NCI-H2107 treated with DMSO at 0.1 percent for 48 hours (cell line): ENCODE results near the gene ELF2.
"Not testable (repeated sequence)": the region's sequence is repeated elsewhere in the genome, so short reads cannot be mapped to it uniquely, and the experiment has no call there.

Source experiments
- DNase-seq: peaks from one replicate; lab custom pipeline; 2025; ENCODE audit not compliant: unreplicated experiment; lab: John Stamatoyannopoulos, UW

Gene ELF2

DNA sequence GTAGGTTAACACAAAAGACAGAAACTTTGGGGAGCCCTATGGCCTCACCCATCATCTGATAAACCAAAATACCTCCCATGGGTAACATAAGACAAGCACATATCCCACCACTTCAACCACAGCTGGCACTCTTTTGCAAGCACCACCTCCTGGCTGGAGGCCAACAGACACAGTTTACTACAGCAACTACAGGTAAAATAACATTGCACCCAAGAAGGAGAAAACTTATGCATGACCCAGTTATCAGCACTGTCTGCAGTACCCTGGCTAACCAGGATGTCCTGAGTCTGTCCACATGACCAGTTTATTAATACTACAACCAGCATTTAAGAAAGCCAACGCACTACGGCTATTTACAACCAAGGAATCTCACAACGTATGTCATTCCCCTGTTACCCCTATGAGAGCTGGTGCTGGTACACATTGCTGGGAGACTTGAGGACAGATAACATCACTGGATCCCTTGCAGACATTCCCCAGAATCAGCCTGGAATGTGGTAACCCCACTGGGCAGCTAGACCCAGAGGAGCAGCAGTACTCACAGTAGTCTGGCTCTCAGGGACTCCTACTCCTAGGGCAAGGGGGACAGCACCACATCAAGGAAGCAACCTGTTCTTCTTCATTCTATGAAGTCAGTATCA is 32.0 kb downstream of the ELF2 start:
- peak; percentile 59 for DNase-seq

DNA sequence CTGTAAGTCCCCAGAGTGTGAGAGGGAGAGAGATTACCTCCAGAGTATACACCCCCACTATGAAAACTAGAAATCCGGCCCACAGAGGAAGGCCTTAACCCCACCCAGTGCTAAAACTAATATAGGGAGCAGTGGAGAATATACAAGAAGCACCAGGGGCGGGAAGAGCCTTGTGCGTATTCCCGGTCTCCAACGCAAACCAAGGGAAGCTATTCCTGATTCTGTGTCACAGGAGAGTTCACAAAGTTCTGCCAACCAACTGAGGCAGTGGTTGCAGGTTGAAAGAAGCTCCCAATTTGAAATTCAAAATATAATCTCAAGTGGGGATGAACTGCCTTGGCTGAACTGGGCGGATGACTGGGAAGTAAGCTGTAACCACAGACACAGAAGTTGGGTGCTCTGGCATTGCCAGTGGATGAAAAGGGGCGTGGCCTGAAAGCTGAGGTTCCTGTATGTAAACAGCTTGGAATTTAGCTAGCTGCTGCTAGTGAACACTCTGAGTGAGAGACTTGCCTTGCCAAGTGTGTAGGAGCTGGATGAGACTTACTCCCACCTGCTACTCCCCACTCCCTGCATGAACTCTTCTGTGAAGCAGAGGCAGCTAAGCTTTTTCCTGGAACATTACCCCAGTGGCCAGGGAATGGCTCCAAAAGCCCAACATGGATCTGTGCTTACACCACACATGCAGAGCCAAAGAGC is 32.7 kb downstream of the ELF2 start:
- no peak for DNase-seq

DNA sequence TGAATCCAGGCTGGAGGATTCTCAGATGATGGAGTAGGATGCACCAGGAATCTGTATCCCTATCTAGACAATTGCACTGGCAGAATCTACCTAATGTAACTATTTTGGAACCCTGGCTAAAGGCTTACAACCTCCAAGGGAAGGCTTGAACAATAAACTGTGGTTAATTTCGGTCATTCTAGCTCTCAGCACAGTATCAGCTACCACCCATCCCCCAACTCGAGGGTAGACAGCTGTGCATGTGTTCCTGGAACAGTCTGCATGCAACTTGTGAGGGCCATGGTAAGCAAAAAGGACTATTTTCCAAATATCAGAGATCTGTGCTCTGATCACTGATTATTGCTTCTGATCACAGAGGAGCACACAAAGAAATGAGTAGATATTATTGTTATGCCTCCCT is 34.0 kb downstream of the ELF2 start:
- DNase-seq: no peak

DNA sequence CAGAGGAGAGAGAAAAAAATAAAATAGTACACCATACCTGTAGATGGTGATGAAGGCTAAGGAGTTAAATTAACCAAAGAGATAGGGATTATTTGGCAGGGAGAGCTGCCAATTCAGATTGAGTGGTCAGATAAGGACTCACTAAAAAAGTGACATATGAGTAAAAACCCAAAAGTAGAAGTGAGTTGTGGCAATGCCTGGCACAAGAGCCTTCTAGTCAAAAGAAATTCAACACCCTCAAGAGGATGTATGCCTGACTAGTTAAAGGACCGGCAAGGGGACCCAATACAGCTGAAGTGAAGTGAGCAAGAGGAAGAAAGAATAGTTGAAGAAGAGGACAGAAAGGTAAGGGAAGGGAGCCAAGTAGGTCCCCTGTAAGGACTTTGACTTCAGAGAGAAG is 34.9 kb downstream of the ELF2 start:
- DNase-seq: no peak

DNA sequence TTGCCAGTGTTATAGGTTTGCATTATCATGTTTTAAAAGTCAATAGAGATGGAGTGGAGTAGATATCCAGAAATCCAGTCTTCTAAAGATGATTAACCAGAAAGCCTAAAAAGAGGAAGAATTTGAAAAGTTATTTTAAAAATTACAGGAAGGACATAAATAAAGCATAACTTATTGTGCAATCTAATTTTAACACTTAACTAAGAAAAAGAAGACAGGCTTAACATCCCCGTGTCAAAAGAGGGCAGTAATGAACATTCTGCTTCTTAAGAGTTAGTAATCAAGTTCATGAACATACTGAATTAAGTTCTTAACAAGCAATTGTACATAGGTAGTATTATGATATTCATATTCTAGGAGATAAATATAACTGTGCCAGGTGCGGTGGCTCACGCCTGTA is 39.3 kb downstream of the ELF2 start:
- no peak for DNase-seq

DNA sequence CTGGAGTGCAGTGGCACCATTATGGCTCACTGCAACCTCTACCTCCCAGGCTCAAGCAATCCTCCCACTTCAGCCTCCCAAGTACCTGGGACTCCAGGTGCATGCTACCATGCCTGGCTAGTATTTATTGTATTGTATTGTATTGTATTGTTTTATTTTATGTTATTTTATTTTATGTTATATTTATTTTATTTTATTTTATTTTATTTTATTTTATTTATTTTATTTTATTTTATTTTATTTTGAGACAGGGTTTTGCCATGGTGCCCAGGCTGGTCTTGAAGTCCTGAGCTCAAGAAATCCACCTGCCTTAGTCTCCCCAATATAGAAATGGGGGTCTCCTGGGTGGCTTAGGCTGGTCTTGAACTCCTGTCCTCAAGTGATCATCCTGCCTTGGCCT is 42.6 kb downstream of the ELF2 start:
- no peak for DNase-seq

- DNase-seq: no peak
Observed at GRCh38 chr4:139131209-139131870, 45.7 kb downstream of the ELF2 start.

GRCh38 chr4:139129206-139129605 is 47.8 kb downstream of the ELF2 start:
- DNase-seq: no peak

GRCh38 chr4:139126898-139127297 is 50.1 kb downstream of the ELF2 start:
- no peak for DNase-seq

GRCh38 chr4:139123910-139124309 is 53.1 kb downstream of the ELF2 start:
- no peak for DNase-seq

DNA sequence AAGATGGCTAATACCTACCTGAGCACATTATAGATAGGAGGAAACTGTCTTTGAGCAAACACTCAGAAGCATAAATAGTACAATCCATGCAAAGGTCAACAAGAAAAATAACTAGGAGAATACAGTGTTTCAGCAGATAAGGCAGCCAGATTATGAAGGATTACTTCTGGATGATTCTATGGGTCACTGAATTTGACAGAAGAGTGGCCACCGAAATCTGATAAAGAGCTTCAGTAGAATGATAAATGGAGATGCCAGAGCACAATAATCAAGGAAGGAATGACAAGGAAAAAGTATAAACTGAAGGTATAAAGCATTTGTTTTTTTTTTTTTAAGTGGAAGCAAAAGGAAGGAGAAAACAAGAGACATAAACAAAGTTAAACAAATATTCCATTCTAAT is 58.7 kb downstream of the ELF2 start:
- DNase-seq: no peak

GRCh38 chr4:139115226-139115625 is 61.8 kb downstream of the ELF2 start:
- no peak for DNase-seq

GRCh38 chr4:139114795-139115194 is 62.2 kb downstream of the ELF2 start:
- not testable (repeated sequence) for DNase-seq

- no peak for DNase-seq
Observed at GRCh38 chr4:139112650-139113049, 64.4 kb downstream of the ELF2 start.

DNA sequence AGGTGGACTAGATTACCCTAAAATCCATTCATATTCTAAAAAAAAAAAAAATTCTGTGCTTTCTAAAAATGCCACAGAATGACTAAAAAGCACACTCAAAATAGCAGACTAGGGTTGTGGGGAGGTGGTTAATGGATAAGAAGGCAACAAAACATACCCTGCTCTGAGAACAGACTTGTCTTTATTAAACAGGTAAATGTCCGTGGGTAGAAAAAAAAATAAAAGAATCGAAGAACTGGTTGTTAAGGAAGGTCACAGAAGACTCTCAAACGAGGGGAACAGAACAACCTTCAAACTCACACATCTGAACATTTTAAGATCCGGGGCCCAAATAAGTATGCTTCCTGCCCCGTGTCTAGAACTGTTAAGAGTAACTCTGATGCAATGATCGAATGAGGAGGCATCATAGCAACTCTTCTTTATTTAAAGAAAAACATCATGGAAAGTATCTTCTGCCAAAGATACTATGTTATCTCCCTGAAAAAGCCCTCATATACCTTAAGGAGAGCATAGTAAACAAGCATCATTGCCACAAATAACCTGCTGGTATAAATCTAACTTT is 68.4 kb downstream of the ELF2 start:
- no peak for DNase-seq

DNA sequence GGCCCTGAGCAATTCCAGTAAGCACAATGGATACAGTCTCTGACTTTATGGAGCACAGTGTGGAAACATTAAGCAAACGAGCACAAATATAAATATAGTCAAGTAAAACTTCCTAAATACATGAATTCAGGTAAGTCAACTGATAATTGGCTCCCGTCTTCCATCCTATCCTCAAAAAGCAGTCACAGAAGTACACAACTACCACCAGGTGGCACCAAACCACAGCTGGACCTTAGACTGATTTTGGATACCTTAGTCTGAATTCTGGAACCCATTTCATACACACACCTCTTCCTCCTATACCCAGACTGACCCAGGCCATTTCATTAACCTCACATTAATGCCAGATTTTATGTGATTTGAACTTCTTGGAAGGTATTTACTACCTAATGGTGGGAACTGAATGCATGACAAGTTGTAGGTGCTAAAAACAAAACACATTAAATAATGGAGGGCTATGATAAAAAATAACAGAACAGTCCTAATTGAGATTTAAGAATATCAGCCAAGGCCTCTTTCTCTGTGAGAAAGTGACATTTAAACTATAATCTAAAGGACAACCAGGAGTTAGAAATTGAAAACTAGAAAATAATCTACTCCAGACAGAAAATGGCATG is 77.5 kb downstream of the ELF2 start:
- DNase-seq: peak; percentile 73

DNA sequence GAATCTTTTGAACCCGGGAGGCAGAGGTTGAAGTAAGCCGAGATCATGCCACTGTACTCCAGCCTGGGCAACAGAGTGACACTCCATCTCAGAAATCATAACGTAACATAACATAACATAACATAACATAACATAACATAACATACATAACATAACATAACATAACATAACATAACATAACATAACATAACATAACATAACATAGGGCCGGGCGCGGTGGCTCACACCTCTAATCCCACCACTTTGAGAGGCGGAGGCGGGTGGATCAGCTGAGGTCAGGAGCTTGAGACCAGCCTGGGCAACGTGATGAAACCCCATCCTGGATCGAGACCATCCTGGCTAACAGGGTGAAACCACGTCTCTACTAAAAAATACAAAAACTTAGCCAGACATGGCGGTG is 84.7 kb downstream of the ELF2 start:
- no peak for DNase-seq

DNA sequence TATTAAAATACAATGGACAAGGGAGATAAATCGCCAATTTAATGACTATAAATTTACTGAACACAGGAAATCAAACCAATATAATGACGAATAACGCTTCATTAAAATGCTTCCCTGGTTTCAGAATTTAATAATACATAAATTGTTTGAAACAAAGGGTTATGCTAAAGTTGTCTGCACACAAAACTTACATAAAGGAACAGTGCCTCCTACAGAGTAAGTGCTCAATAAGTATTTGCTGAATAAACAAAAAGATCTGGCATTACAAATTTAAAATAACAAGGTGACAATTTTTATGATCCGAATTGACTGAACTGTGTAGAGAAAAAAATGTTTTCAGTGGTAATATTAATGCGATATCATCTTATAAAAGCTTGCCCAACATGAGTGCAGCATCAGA is 91.9 kb downstream of the ELF2 start:
- DNase-seq: no peak

GRCh38 chr4:139084804-139085093 is 92.3 kb downstream of the ELF2 start:
- no peak for DNase-seq

GRCh38 chr4:139083956-139084803 is 92.8 kb downstream of the ELF2 start:
- DNase-seq: no peak

DNA sequence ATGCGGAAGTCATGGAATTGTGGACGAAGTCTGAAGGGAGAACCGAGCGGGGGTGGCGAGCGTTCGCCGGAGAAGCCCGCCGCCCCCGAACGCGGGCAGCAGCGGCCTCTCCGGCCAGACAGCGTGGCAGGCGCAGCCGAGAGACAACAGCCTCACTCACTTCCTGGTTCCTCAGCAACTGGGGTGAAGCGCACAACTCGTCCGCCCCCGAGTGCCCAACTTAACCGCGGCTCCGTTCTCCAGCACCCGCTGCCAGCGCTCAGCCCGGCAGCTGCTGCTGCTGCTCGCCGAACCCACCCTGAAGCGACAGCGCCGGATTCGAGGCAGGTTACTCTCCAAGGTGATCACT is 93.4 kb downstream of the ELF2 start:
- no peak for DNase-seq
